NOMO-1 (cell line): ENCODE data around the gene RAC3.

Experiments
- DNase-seq, 2 experiments: peaks; one replicate each; lab custom pipeline; 2025; ENCODE audit not compliant: unreplicated experiment in 2 of 2; lab: John Stamatoyannopoulos, UW

Gene RAC3

DNA sequence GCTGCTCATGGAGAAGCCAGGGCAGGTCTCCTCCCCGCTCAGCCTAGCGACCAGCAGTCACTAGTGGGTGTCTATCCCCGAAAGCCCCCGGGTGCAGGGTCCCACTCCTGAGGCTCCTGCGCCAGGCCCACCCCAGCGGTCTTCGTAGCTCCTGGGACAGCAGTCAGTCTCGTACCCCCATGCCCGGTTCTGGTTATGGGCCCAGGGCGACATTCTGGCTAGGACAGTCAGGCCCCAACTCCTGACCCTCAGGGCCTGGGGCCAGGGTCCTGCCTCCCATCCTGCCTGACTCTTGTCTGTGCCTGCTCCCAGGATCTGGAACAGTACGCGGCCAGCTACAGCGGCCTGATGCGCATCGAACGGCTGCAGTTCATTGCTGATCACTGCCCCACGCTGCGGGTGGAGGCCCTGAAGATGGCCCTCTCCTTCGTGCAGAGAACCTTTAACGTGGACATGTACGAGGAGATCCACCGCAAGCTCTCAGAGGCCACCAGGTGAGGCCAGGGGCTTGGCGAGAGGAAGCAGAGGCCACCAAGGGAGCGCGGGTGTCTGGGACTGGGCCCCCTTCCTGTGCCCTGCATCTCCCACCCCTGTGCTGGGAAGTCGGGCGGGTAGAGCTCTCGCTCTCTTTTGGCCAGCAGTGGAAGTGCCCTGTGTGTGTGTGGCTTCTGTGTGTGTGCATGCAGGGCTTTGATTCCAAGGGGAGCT lies 22.2 kb downstream of the RAC3 start:
- no peak for DNase-seq

- DNase-seq: no peak
These were observed 23.0 kb downstream of the RAC3 start for GRCh38 chr17:82054351-82055022.

GRCh38 chr17:82055023-82055964 lies 23.8 kb downstream of the RAC3 start:
- no peak for DNase-seq

GRCh38 chr17:82055965-82056728 lies 24.7 kb downstream of the RAC3 start:
- DNase-seq: no peak

- no peak for DNase-seq
These were observed 25.5 kb downstream of the RAC3 start for GRCh38 chr17:82056729-82057621.

DNA sequence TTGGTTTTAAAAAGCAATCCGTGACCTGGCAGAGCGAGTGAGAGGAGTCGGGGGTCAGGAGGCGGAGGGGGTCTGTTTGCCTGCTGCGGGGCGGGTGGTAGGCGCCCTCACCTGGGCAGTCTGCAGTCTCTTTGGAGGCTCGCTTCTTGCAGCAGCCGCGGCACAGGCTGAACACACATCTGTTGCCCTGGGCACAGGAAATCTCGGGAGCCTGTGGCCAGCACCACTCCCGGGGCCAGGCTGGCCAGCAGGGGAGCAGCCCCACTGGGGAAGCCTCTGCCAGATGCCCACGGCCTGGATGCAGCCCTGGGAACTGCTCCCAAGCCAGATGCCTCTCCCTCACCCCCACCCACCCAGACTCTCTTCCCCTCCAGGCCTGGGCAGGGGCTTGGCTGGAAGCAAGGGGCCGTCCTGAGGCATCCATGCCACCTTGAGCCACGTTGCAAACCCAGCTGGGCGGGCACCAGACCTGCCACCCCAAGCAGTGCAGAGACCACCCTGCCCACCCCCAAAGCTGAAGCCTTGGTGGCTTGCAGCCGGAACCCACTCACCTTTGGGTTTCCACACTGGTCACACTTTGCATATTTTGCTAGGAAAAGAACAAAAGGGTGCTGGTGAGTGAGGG lies 26.9 kb downstream of the RAC3 start:
- no peak for DNase-seq

DNA sequence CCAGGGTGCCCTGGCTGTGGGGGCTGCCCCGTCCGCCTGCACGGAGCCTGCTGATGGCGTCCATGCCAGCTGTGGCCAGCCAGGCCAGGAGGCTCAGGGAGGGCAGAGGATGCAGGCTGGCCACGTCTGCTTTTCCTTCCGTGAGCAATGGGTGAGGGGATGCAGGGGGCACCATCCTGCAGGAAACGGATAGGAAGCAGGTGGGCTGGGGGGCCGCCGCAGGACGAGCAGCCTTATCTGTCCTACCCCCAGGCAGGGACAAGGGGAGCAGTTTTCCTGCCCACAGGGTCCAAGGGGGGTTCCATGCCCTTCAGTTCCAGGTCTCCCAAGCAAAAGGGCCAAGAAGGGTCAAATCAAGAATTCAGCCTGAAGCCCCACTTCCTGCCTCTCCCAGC lies 27.4 kb downstream of the RAC3 start:
- DNase-seq: no peak

DNA sequence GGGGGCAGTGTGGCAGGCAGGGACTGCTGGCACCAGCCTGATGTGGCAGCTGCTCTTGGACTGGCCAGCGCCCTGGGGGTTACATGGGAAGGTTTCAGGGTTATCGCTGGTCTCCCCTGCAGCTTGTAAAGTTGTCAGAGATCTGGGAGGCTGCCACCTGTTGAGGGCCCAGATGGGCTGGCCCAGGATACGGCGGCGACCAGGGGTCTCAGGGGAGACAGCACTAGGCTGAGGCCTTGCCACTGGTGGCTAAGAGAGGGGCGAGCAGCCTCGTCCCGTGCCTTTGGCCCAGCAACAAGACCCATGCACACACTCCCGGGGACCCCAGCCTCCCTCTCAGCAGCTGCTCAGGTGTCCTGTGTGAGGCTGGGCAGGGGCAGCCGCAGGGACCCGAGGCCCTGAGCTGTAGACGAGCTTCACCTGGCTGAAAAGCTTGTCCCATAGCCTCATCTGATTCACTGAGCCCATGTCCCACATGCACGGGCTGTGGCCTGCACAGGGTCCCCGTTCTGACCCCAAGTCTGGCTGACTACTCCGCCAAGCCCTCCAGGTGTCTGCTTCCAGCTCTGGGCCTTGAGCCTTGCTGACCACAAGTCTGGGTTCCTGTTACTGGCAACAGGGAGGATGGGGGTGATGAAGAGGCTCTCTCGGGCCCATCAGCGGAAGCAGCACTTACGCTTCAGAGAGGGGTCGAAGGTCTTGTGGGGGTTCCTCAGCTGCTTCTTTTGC lies 28.0 kb downstream of the RAC3 start:
- DNase-seq: no peak

DNA sequence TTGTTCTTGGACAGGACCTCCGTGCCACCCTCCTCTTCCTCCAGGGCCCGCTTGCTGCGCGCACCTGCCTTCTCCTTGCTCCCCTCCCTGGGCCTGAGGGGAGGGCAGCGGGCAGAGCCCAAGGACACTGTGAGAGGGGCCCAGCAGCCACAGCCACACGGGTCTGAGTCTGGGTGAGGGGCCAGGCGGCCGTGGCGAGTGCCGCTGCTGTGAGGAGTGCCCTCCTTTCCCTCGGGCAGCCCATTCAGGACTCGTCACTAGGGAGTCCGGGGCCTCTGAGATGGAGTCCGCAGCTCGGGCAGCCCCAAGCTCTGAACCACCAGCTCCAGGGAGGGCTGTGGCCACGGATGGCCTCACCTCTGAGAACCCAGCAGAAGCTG lies 28.5 kb downstream of the RAC3 start:
- DNase-seq: no peak

- no peak for DNase-seq
These were observed 29.1 kb downstream of the RAC3 start for GRCh38 chr17:82060614-82061013.

DNA sequence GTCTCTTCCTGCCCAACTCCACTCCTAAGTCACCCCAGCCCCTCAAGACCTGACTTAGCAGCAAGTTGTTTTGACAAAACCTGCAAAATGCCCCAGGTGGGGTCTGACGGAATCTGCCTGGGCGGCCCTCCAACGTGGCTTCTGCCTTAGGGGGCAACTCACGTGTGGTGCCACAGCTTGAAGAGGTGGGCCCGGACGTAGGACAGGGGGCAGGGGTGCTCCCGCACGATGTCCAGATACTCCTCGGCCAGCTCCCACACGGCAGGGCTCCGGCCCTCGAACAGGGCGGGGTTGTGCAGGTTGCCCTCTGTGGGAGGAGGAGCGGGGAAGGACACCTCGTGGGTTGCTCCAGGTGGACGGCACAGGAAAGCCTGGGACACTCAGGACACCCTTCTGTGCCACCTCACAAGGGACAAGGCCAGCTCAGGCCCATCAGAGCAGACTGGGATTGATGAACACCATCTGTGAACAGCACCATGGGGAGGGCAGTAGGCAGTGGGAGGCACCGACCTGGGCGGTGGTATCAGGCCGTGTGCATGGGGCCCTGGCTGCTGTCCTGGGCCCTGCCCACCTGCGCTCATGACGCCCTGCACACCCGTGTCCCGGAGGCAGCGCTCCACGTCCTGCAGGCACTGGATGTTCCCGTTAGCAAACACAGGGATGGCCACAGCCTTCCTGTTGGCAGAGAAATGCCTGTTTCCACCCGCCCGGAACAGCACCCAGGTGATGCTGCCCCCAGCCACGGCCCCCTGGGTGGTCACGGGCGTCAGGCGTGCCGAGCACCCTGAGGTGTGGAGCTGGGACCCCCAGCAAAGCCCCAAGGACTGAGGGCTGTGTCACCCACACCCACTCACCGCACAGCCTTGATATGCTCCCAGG lies 29.8 kb downstream of the RAC3 start:
- no peak for DNase-seq

GRCh38 chr17:82062076-82062983 lies 30.9 kb downstream of the RAC3 start:
- no peak for DNase-seq

- no peak for DNase-seq
These were observed 31.5 kb downstream of the RAC3 start for GRCh38 chr17:82062984-82063368.

- no peak for DNase-seq
These were observed 32.2 kb downstream of the RAC3 start for GRCh38 chr17:82063424-82064415.

- DNase-seq: peak in 1 of 2 experiments; percentile 5
These were observed 33.1 kb downstream of the RAC3 start for GRCh38 chr17:82064433-82065192.
